Spleen (tissue), 11 donors: ENCODE measurements around the gene PNCK. TPM values are rescaled to one million over a fixed set of nuclear protein-coding genes. Genes with fewer than 3 reads are reported as not detected.

ENCODE experiments used
- DNase-seq: peaks from one replicate; pipeline ENCODE4 v3.0.0-alpha.2; 2020
- H3K27ac ChIP-seq, 8 donors: fragments of 200-600 bp; sonication (generic) in 7 of 8; 1 replicate in 4 of 8; 2 replicates in 4 of 8; pipeline versions ENCODE4 v1.5.0 to v1.8.0; 2016 to 2021; ENCODE audit warnings: inconsistent platforms in 4 of 8, mild to moderate bottlenecking in 4 of 8, moderate library complexity in 1 of 8
- H3K27me3 ChIP-seq, 7 donors: fragments of 200-600 bp; sonication (generic) in 6 of 7; replicated peaks in 1 of 7; 1 replicate in 4 of 7; 2 replicates in 3 of 7; pipeline versions ENCODE4 v1.5.0 to v1.8.0; 2016 to 2021; ENCODE audit warnings: inconsistent platforms in 3 of 7, mild to moderate bottlenecking in 1 of 7
- H3K36me3 ChIP-seq, 6 donors: fragments of 200-600 bp; sonication (generic) in 5 of 6; 1 replicate in 4 of 6; 2 replicates in 2 of 6; pipeline versions ENCODE4 v1.5.0 to v1.8.0; 2016 to 2021; ENCODE audit warnings: inconsistent platforms in 2 of 6
- H3K4me1 ChIP-seq, 6 donors: fragments of 200-600 bp; sonication (generic) in 5 of 6; 1 replicate in 3 of 6; 2 replicates in 3 of 6; pipeline versions ENCODE4 v1.5.0 to v1.8.0; 2016 to 2021; ENCODE audit warnings: inconsistent platforms in 3 of 6
- H3K4me3 ChIP-seq, 8 donors: fragments of 200-600 bp; sonication (generic) in 7 of 8; 1 replicate in 4 of 8; 2 replicates in 4 of 8; pipeline versions ENCODE4 v1.5.0 to v1.8.0; 2016 to 2021; ENCODE audit warnings: inconsistent platforms in 4 of 8, mild to moderate bottlenecking in 4 of 8, moderate library complexity in 2 of 8
- H3K9me3 ChIP-seq, 8 donors: fragments of 200-600 bp; sonication (generic) in 7 of 8; 1 replicate in 4 of 8; 2 replicates in 4 of 8; pipeline versions ENCODE4 v1.5.0 to v1.8.0; 2016 to 2021; ENCODE audit warnings: inconsistent platforms in 4 of 8
- POLR2A ChIP-seq, 3 donors: fragments of 450-650 bp; IDR thresholded peaks; one replicate each; pipeline ENCODE4 v1.5.1; 2017; ENCODE audit warnings: antibody characterized with exemption in 3 of 3, mild to moderate bottlenecking in 1 of 3
- POLR2AphosphoS5 ChIP-seq, 3 donors: sonication (generic); formaldehyde crosslinking; IDR thresholded peaks; one replicate each; pipeline ENCODE4 v1.5.1; 2017; ENCODE audit warnings: antibody characterized with exemption in 3 of 3
- WGBS, 5 donors: extraction: QIAGEN DNeasy Blood & Tissue Kit in 3 of 5; methylation state at CpG; one replicate each; pipeline versions ENCODE4 v1.1.5 to v1.1.7; 2013 to 2018; 5-methylcytosine and 5-hydroxymethylcytosine counted together
- intact Hi-C: fragments of 100-400 bp; cut with DNase I; formaldehyde crosslinking; loops from one replicate; pipeline ENCODE4 v1.15.0; 2023; ENCODE audit warnings: low total_unique reads
- polyA plus RNA-seq, 3 donors: library from polyadenylated mRNA; stranded (reverse); fragments of 200-250 nt; gene quantifications; one replicate each; pipeline ENCODE4 v1.2.1, GENCODE V29; 2013
- total RNA-seq, 7 donors: library from RNA; depleted of rRNA in 3 of 7; stranded (reverse); fragments of >200 nt in 3 of 7; fragmentation: NEBNext Ultra II Directional in 4 of 7; extraction: Animal tissue kit (Norgen Biotek cat#: 25700) in 4 of 7; gene quantifications; one replicate each; pipeline versions ENCODE4 v1.1.0 to v1.2.1, GENCODE V29; 2016 to 2021
- TF ChIP-seq, protein P1 (sequence below), 11 experiments: fragments of 200-600 bp in 7 of 11; fragments of 450-650 bp in 4 of 11; sonication (generic) in 4 of 11; IDR thresholded peaks in 8 of 11; conservative IDR thresholded peaks in 3 of 11; 1 replicate in 7 of 11; 2 replicates in 4 of 11; pipeline versions ENCODE4 v1.4.0 to v1.8.0; 2016 to 2021; ENCODE audit warnings: antibody characterized with exemption in 11 of 11, inconsistent platforms in 4 of 11, mild to moderate bottlenecking in 1 of 11
- donor health status: healthy with polysubstance abuse.
- donor health status: DM: no; HTN: no; CAD: no; lungs with moderate emphysema.
- donor health status: DM: no; HTN: no; CAD: no.
- donor health status: Bipolar disorder and iron deficiency.
- donor health status: healthy.
- donor health status: DM: no; HTN: no; CAD: no.
- donor health status: DM: yes; HTN: yes; CAD: no.

PNCK gene
- total and polyA plus RNA-seq, 10 donors: 0.18 to 1.2 (median 0.54) TPM; not detected in 4

- 80 to 95% (median 85%) methylated on average over 4 to 15 of the region's 15 CpGs for WGBS, 5 donors
- Histone ChIP-seq H3K4me3 (no peak overlapping the region), H3K4me1 (no peaks in the 10 kb centered on the region), H3K9me3 (no peaks in the 10 kb centered on the region), H3K27me3 (peaks cover 0 to 38% (median 3%) of the 10 kb centered on the region in 7 donors), H3K27ac (no peak overlapping the region), H3K36me3 (no peaks in the 10 kb centered on the region)
- intact Hi-C loops: no loop called here
- peak; percentile 56 for DNase-seq
- TF ChIP-seq, protein P1, sequence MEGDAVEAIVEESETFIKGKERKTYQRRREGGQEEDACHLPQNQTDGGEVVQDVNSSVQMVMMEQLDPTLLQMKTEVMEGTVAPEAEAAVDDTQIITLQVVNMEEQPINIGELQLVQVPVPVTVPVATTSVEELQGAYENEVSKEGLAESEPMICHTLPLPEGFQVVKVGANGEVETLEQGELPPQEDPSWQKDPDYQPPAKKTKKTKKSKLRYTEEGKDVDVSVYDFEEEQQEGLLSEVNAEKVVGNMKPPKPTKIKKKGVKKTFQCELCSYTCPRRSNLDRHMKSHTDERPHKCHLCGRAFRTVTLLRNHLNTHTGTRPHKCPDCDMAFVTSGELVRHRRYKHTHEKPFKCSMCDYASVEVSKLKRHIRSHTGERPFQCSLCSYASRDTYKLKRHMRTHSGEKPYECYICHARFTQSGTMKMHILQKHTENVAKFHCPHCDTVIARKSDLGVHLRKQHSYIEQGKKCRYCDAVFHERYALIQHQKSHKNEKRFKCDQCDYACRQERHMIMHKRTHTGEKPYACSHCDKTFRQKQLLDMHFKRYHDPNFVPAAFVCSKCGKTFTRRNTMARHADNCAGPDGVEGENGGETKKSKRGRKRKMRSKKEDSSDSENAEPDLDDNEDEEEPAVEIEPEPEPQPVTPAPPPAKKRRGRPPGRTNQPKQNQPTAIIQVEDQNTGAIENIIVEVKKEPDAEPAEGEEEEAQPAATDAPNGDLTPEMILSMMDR (IDR thresholded peaks at IDR 0.05 in 8 of 11, conservative IDR thresholded peaks at IDR 0.05 in 3 of 11): no peak
- TF ChIP-seq POLR2A (IDR thresholded peaks at IDR 0.05): no peak
- TF ChIP-seq POLR2AphosphoS5 (IDR thresholded peaks at IDR 0.05): no peak
Observed at GRCh38 chrX:153624196-153625091, 49.2 kb downstream of the PNCK start.

DNA sequence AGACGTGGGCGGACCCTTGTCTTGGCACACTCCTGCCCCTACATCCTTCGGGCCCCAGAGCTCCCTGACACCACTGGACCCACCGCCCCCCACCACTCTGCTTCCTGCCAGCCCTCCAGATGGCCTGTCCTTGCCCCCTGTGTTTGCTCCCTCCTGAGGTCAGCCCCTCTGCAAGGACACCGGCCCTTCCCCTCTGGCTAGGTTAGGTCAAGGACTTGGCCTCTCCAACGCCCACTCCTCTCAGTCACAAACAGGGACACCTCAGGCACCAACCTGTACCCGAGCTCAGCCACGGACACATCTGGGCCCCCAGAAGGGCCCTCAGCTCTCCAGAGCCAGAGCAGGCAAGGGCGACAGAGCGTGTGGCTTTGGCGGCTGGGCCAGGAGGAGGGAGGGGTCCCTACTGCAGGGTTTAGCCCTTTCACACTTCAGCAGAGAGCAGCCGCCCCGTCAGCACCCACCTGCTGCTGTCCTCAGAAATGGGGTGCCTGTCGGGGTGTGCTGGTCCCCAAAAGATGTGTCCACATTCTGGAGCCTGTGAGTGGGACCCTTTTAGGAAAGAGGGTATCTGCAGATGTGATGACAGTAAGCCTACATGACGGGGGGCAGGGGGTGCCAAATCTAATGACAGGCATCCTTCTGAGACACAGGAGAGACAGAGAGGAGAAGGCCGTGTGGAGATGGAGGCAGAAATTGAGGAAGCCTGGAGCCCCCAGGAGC lies 50.1 kb downstream of the PNCK start:
- TF ChIP-seq, protein P1 (IDR thresholded peaks at IDR 0.05 in 8 of 11, conservative IDR thresholded peaks at IDR 0.05 in 3 of 11): no peak
- TF ChIP-seq POLR2A (IDR thresholded peaks at IDR 0.05) (no peak), POLR2AphosphoS5 (IDR thresholded peaks at IDR 0.05) (no peak)
- Histone ChIP-seq H3K36me3 (no peaks in the 10 kb centered on the region), H3K27ac (no peak overlapping the region), H3K4me3 (no peak overlapping the region), H3K27me3 (peaks cover 0 to 38% (median 3%) of the 10 kb centered on the region in 7 donors), H3K4me1 (no peaks in the 10 kb centered on the region), H3K9me3 (no peaks in the 10 kb centered on the region)
- WGBS, 5 donors: 72 to 86% (median 75%) methylated on average over 5 to 16 of the region's 16 CpGs
- DNase-seq: peak; percentile 56
- intact Hi-C loops: no loop called here

GRCh38 chrX:153622661-153623309 lies 50.8 kb downstream of the PNCK start:
- Histone ChIP-seq H3K36me3 (no peaks in the 10 kb centered on the region), H3K4me1 (no peaks in the 10 kb centered on the region), H3K9me3 (no peaks in the 10 kb centered on the region), H3K27ac (no peak overlapping the region), H3K27me3 (peaks cover 0 to 37% (median 3%) of the 10 kb centered on the region in 7 donors), H3K4me3 (no peak overlapping the region)
- 71 to 82% (median 76%) methylated on average over 14 to 17 of the region's 17 CpGs for WGBS, 5 donors
- TF ChIP-seq, protein P1 (IDR thresholded peaks at IDR 0.05 in 8 of 11, conservative IDR thresholded peaks at IDR 0.05 in 3 of 11): no peak
- TF ChIP-seq POLR2AphosphoS5 (IDR thresholded peaks at IDR 0.05) (no peak), POLR2A (IDR thresholded peaks at IDR 0.05) (no peak)
- no peak for DNase-seq
- intact Hi-C loops: no loop called here
